HCT116 (cell line): ENCODE measurements around the gene TEX10.

Source experiments
- CEBPB ChIP-seq: IDR thresholded peaks from 2 replicates; pipeline ENCODE4 v1.6.1; 2012; ENCODE audit warnings: low read depth
- CTCF ChIP-seq, 3 experiments: fragments of 200-600 bp in 1 of 3; sonication (generic) in 1 of 3; IDR thresholded peaks in 2 of 3; conservative IDR thresholded peaks in 1 of 3; 2 replicates each; pipeline ENCODE4 v1.5.1; 2012 to 2017; ENCODE audit warnings: low read depth in 2 of 3, low read length in 2 of 3, antibody characterized with exemption in 1 of 3, borderline replicate concordance in 1 of 3, control low read depth in 1 of 3, mild to moderate bottlenecking in 1 of 3, mixed read lengths in 1 of 3, mixed run types in 1 of 3, moderate library complexity in 1 of 3; ENCODE audit not compliant: insufficient read depth in 1 of 3
- EZH2 ChIP-seq: fragments of 200-600 bp; sonication (generic); IDR thresholded peaks from 2 replicates; pipeline ENCODE4 v1.6.1; 2017; ENCODE audit warnings: antibody characterized with exemption, mixed run types
- POLR2A ChIP-seq: IDR thresholded peaks from 2 replicates; pipeline ENCODE4 v1.7.0; 2011; ENCODE audit warnings: borderline replicate concordance; ENCODE audit not compliant: insufficient read depth, insufficient read length; ENCODE audit errors: extremely low read depth
- SIN3A ChIP-seq: IDR thresholded peaks from 2 replicates; pipeline ENCODE4 v1.6.1; 2012; ENCODE audit warnings: low read depth
- YY1 ChIP-seq: IDR thresholded peaks from 2 replicates; pipeline ENCODE4 v1.6.1; 2011; ENCODE audit warnings: low read length, low read depth, moderate library complexity, mild to moderate bottlenecking; ENCODE audit not compliant: insufficient replicate concordance; ENCODE audit errors: extremely low read depth
- TF ChIP-seq, protein P1 (sequence below): IDR thresholded peaks from 2 replicates; pipeline ENCODE4 v1.6.1; 2011; ENCODE audit warnings: mild to moderate bottlenecking, low read length, moderate library complexity; ENCODE audit not compliant: insufficient replicate concordance; ENCODE audit errors: extremely low read depth

DNA sequence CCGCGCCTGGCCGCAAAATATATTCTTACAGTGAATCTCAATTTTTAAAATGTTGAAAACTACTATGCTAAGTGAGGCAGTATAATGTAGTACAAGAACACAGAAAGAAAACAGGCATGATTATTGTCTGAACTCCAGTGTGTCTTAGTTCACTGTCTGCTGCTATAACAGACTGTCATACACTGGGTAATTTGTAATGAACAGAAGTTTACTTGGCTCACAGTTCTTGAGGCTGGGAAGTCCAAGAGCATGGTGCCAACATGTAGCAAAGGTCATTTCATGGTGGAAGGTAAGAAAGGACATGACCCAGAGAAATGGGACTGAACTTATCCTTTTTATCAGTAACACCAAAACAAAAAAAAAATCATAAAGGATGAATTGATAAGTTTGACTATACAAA lies 19.9 kb upstream of the TEX10 start:
- no peak for TF ChIP-seq YY1
- TF ChIP-seq CTCF (IDR thresholded peaks at IDR 0.05 in 2 of 3, conservative IDR thresholded peaks at IDR 0.05 in 1 of 3; ENCODE audit: borderline replicate concordance in 1 of 3, insufficient read depth in 1 of 3, low read depth in 2 of 3, low read length in 2 of 3): no peak
- TF ChIP-seq POLR2A: no peak
- TF ChIP-seq, protein P1, sequence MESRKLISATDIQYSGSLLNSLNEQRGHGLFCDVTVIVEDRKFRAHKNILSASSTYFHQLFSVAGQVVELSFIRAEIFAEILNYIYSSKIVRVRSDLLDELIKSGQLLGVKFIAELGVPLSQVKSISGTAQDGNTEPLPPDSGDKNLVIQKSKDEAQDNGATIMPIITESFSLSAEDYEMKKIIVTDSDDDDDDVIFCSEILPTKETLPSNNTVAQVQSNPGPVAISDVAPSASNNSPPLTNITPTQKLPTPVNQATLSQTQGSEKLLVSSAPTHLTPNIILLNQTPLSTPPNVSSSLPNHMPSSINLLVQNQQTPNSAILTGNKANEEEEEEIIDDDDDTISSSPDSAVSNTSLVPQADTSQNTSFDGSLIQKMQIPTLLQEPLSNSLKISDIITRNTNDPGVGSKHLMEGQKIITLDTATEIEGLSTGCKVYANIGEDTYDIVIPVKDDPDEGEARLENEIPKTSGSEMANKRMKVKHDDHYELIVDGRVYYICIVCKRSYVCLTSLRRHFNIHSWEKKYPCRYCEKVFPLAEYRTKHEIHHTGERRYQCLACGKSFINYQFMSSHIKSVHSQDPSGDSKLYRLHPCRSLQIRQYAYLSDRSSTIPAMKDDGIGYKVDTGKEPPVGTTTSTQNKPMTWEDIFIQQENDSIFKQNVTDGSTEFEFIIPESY: no peak
- no peak for TF ChIP-seq CEBPB
- no peak for TF ChIP-seq EZH2
- no peak for TF ChIP-seq SIN3A
